ENCODE measurements around the gene CNOT2.

CNOT2 gene

DNA sequence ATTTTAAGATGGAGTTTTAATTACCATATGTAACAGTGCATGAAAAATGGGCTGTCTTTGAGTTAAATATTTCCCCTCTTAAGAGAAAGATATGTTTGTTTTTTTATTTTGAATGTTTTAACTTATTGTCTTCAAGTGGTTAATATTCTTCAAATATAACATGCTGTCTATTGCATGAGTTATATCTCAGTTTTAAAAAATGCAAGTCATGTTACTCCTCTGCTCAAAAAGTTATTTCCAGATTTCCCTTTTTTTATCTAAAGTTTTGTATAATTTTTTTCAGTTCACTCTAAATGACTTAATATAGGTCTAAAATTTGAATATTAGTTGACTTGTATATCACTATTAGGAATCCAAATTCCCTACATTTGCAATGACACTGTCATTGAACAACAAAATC lies 117.0 kb downstream of the CNOT2 start:
- Histone ChIP-seq H3K27ac (replicated peaks) (no peak overlapping the region), H3K4me3 (replicated peaks; ENCODE audit: insufficient read depth, low read length) (no peak overlapping the region), H3K27me3 (ENCODE audit: insufficient read depth, poor library complexity, severe bottlenecking) (peaks cover 16% of the 10 kb centered on the region)
- TF ChIP-seq CTCF (IDR thresholded peaks at IDR 0.05; ENCODE audit: insufficient read depth, low read length) (no peak), GABPA (IDR thresholded peaks at IDR 0.05; ENCODE audit: low read depth) (no peak), POLR2AphosphoS5 (IDR thresholded peaks at IDR 0.05; ENCODE audit: low read depth) (no peak)
- TF ChIP-seq, protein P1, sequence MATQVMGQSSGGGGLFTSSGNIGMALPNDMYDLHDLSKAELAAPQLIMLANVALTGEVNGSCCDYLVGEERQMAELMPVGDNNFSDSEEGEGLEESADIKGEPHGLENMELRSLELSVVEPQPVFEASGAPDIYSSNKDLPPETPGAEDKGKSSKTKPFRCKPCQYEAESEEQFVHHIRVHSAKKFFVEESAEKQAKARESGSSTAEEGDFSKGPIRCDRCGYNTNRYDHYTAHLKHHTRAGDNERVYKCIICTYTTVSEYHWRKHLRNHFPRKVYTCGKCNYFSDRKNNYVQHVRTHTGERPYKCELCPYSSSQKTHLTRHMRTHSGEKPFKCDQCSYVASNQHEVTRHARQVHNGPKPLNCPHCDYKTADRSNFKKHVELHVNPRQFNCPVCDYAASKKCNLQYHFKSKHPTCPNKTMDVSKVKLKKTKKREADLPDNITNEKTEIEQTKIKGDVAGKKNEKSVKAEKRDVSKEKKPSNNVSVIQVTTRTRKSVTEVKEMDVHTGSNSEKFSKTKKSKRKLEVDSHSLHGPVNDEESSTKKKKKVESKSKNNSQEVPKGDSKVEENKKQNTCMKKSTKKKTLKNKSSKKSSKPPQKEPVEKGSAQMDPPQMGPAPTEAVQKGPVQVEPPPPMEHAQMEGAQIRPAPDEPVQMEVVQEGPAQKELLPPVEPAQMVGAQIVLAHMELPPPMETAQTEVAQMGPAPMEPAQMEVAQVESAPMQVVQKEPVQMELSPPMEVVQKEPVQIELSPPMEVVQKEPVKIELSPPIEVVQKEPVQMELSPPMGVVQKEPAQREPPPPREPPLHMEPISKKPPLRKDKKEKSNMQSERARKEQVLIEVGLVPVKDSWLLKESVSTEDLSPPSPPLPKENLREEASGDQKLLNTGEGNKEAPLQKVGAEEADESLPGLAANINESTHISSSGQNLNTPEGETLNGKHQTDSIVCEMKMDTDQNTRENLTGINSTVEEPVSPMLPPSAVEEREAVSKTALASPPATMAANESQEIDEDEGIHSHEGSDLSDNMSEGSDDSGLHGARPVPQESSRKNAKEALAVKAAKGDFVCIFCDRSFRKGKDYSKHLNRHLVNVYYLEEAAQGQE (IDR thresholded peaks at IDR 0.05; ENCODE audit: insufficient replicate concordance, low read depth), result no peak
- no peak for DNase-seq (ENCODE audit: low read depth in 1 of 2, low spot score in 1 of 2)

GRCh38 chr12:70364695-70365397 lies 121.6 kb downstream of the CNOT2 start:
- H3K4me3 ChIP-seq (replicated peaks; ENCODE audit: insufficient read depth, low read length), result no peak overlapping the region; the same call in 1 of the 2 replicates
- peaks cover 39% of the 10 kb centered on the region for H3K27me3 ChIP-seq (ENCODE audit: insufficient read depth, poor library complexity, severe bottlenecking)
- TF ChIP-seq, protein P1 (IDR thresholded peaks at IDR 0.05; ENCODE audit: insufficient replicate concordance, low read depth), result no peak
- TF ChIP-seq GABPA (IDR thresholded peaks at IDR 0.05; ENCODE audit: low read depth) (no peak), CTCF (IDR thresholded peaks at IDR 0.05; ENCODE audit: insufficient read depth, low read length) (no peak), SPI1 (IDR thresholded peaks at IDR 0.05; ENCODE audit: borderline replicate concordance, low read depth) (no peak), POLR2AphosphoS5 (IDR thresholded peaks at IDR 0.05; ENCODE audit: low read depth) (no peak)
- H3K27ac ChIP-seq (replicated peaks), result no peak overlapping the region
- no peak for DNase-seq (ENCODE audit: low read depth in 1 of 2, low spot score in 1 of 2)

DNA sequence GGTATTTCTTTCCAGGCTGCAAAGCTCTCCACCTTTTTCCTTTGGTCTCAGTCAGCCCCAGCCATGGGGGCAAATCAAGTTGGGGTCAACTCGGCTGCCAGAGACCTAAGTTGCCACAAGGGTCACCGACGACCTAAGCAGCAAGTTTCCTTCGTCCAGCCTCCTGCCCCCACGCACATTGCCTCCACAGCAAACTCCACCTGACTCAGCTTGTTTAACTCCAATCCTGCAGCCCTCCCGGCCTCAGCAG lies 122.1 kb downstream of the CNOT2 start:
- no peak for TF ChIP-seq SPI1 (IDR thresholded peaks at IDR 0.05; ENCODE audit: borderline replicate concordance, low read depth)
- TF ChIP-seq, protein P1 (IDR thresholded peaks at IDR 0.05; ENCODE audit: insufficient replicate concordance, low read depth), result no peak
- no peak for TF ChIP-seq POLR2AphosphoS5 (IDR thresholded peaks at IDR 0.05; ENCODE audit: low read depth)
- TF ChIP-seq GABPA (IDR thresholded peaks at IDR 0.05; ENCODE audit: low read depth), result no peak
- no peak for TF ChIP-seq CTCF (IDR thresholded peaks at IDR 0.05; ENCODE audit: insufficient read depth, low read length)
- DNase-seq (ENCODE audit: low read depth in 1 of 2, low spot score in 1 of 2), result no peak
- no peak overlapping the region for H3K27ac ChIP-seq (replicated peaks)
- H3K4me3 ChIP-seq (replicated peaks; ENCODE audit: insufficient read depth, low read length), result peak overlapping the region; percentile 65
- H3K27me3 ChIP-seq (ENCODE audit: insufficient read depth, poor library complexity, severe bottlenecking), result peaks cover 41% of the 10 kb centered on the region

Data from HL-60 (cell line).